IPS-NIHi11 (cell line): ENCODE data around the gene AGAP1.
A peak's percentile ranks its signal among the peaks of the same experiment; 100 is the strongest.
"Not testable (repeated sequence)": the region's sequence is repeated elsewhere in the genome, so short reads cannot be mapped to it uniquely, and the experiment has no call there.

Source experiments
- DNase-seq: peaks from one replicate; pipeline ENCODE4 v3.0.0; 2012; ENCODE audit warnings: mixed read lengths, low spot score

Gene AGAP1

GRCh38 chr2:235592430-235592829, 98.6 kb downstream of the AGAP1 start:
- DNase-seq, result no peak

- DNase-seq, result no peak
Measured at GRCh38 chr2:235592836-235593235, 99.0 kb downstream of the AGAP1 start.

GRCh38 chr2:235594041-235594440, 100.2 kb downstream of the AGAP1 start:
- DNase-seq, result peak; percentile 38

- DNase-seq, result no peak
Measured at GRCh38 chr2:235594964-235595363, 101.1 kb downstream of the AGAP1 start.

GRCh38 chr2:235595422-235596010, 101.7 kb downstream of the AGAP1 start:
- DNase-seq, result peak; percentile 66

- DNase-seq, result no peak
Measured at GRCh38 chr2:235596272-235596671, 102.4 kb downstream of the AGAP1 start.

- no peak for DNase-seq
Measured at GRCh38 chr2:235597081-235597615, 103.3 kb downstream of the AGAP1 start.

- no peak for DNase-seq
Measured at GRCh38 chr2:235598026-235598425, 104.2 kb downstream of the AGAP1 start.

GRCh38 chr2:235598532-235599531, 105.0 kb downstream of the AGAP1 start:
- DNase-seq, result no peak

- DNase-seq, result no peak
Measured at GRCh38 chr2:235599596-235600338, 105.9 kb downstream of the AGAP1 start.

- DNase-seq, result no peak
Measured at GRCh38 chr2:235600406-235600805, 106.6 kb downstream of the AGAP1 start.

GRCh38 chr2:235600926-235601325, 107.1 kb downstream of the AGAP1 start:
- DNase-seq, result no peak

GRCh38 chr2:235601960-235602704, 108.3 kb downstream of the AGAP1 start:
- no peak for DNase-seq

- not testable (repeated sequence) for DNase-seq
Measured at GRCh38 chr2:235602971-235603370, 109.1 kb downstream of the AGAP1 start.

GRCh38 chr2:235603659-235604058, 109.8 kb downstream of the AGAP1 start:
- DNase-seq, result no peak

GRCh38 chr2:235605312-235606003, 111.6 kb downstream of the AGAP1 start:
- peak; percentile 76 for DNase-seq

GRCh38 chr2:235606004-235606715, 112.3 kb downstream of the AGAP1 start:
- DNase-seq, result no peak

GRCh38 chr2:235607546-235608199, 113.8 kb downstream of the AGAP1 start:
- DNase-seq, result no peak

- no peak for DNase-seq
Measured at GRCh38 chr2:235608200-235608887, 114.5 kb downstream of the AGAP1 start.
